HG02970 (cell line): ENCODE results near the gene PRORP.
"Not testable (repeated sequence)": the region's sequence is repeated elsewhere in the genome, so short reads cannot be mapped to it uniquely, and the experiment has no call there.

Experiments
- ATAC-seq: cut with Tn5 transposase; IDR thresholded peaks from one replicate; pipeline ENCODE4 v1.9.1; 2021; ENCODE audit warnings: mild to moderate bottlenecking, moderate library complexity, moderate number of reproducible peaks; ENCODE audit not compliant: unreplicated experiment, low FRiP score

PRORP gene

DNA sequence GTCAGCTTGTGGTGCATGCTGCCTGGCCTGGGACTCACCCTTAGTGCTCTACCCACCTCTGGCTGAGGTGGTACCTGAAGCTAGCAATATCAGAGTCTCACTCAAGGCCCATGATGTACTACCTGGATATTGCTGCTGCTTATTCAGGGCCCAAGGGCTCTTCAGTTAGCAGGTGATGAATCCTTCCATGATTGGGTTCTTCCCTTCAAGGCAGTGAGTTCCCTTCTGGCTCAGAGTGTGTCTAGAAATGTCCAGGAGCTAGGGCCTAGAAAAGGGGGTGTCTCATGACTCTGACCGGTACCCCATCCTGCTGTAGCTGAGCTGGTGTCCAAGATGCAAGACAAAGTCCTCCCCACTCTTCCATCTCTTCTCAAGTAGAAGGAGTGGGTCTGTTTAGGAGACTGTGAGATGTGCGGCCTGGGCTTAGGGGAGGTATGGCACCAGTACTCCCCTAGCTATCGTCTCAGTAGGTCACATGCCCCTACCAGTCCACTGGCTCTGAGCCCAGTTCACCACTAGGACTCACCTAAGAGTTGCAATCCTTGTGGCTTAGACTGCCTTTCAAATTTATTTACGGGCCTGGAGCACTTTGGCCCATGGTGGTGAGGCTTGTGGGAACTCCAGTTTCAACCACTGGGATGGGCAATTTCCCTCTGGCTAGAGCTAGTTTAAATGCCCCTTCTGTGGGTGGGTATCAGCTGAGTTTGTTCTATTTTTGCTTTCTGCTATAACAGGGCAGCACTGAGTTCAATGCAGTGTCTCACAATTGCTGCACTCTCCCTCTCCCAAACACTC lies 12.2 kb downstream of the PRORP start:
- ATAC-seq: no peak

- no peak for ATAC-seq
Measured at GRCh38 chr14:35138585-35138984, 16.2 kb downstream of the PRORP start.

DNA sequence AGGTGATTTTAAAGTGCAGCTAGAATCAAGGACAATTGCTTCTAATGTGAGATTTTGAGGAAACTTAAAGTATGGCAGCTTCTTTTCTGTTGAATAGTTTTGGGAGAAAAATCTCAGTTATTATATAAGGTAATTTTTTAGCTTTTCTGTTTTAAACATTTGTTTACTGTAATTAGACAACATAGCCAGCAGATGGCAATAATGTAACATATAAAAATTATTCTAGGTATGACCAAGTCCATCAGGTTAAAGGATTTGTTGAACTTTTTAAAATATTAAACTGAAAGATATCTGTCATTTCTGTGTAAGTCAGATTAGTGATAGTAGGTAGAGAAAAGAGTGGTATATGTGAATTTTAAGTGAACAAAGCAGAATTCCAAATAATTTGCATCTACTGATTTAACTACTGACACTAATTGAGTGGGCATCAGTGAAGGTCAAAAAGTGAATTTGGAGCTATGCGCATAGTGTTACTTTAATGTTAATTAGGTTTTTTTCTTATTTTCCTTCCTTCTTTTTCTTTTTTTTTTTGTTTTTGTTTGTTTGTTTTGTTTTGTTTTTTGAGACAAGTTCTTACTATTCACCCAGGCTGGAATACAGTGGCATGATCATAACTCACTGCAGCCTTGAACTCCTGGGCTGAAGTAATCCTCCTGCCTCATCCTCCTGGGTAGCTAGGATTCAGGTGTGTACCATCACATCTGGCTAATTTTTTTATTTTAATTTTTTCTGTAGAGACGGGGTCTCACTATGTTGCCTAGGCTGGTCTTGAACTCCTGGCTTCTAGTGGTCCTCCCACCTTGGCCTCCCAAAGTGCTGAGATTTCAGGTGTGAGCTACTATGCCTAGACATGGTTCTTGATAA lies 18.6 kb downstream of the PRORP start:
- ATAC-seq: no peak

DNA sequence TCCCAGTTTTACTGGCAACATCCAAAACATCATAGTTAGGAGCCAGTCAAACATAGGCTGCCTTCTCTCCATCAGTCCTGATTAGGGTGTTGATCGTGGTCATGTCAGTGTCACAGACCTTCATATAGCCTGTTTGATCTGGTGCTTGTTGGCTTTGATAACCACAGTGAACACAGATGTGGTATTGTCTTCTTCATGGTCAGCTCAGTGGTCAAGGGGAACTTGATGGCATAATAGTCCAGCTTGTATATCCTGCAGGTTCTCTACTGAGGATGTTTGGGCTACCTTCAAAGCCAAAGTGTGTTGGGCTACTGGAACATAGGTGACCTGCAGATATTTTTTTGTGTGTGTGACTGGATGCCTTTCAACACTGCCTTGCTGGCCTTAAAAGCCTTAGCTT lies 21.7 kb downstream of the PRORP start:
- ATAC-seq: no peak

DNA sequence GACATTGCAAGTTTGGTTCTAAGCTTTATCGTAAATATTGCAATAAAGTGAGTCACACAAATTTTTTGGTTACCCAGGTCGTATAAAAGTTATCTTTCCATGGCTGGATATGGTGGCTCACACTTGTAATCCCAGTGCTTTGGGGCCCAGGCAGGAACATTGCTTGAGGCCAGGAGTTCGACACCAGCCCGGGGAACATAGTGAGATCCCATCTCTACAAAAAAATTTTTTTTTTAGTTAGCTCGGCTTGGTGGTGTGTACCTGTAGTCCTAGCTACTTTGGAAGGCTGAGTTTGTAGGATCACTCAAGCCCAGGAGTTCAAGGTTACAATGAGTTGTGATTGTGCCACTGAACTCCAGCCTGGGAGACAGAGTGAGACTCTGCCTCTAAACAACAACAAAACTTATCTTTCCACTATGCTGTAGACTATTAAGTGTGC lies 24.4 kb downstream of the PRORP start:
- ATAC-seq: no peak

DNA sequence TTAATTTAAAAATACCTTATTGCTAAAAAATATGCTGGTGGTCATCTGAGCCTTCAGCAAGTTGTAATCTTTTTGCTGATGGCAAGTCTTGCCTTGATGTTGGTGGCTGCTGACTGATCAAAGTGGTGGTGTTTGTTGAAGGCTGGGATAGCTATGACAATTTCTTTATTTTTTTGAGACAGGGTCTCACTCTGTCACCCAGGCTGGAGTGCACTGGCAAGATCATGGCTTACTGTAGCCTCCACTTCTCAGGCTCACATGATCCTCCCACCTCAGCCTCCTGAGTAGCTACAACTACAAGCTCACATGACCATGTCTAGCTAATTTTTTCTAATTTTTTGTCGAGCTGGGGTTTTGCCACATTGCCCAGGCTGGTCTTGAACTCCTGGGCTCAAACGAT lies 24.8 kb downstream of the PRORP start:
- ATAC-seq: no peak

DNA sequence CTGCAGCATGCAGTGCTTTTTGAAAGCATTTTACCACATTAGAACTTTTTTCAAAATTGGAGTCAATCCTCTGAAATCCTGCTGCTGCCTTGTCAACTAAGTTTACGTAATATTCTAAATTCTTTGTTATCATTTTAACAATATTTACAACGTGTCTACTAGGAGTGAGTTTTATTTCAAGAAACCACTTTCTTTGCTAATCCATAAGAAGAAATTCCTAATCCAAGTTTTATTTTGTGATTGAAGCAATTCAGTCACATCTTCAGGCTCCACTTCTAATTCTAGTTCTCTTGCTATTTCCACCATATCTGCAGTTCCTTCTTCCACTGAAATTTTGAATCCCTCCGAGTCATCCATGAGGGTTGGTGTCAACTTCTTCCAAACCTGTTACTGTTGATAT lies 25.4 kb downstream of the PRORP start:
- no peak for ATAC-seq

DNA sequence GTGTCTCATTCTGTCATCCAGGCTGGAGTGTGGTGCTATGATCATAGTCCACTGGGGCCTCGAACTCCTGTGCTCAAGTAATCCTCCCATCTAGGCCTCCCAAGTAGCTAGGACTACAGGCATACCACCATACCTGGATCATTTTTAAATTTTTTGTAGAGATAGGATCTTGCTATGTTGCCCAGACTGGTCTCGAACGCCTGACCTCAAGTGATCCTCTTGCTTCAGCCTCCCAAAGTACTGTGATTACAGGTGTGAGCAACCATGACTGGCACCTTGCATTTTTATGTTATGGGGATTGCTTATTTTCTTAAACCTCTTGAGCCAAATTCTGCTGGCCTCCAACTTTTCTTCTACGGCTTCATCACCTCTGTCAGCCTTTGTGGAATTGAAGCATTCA lies 26.9 kb downstream of the PRORP start:
- no peak for ATAC-seq

GRCh38 chr14:35152531-35152930 lies 30.2 kb downstream of the PRORP start:
- ATAC-seq: not testable (repeated sequence)

DNA sequence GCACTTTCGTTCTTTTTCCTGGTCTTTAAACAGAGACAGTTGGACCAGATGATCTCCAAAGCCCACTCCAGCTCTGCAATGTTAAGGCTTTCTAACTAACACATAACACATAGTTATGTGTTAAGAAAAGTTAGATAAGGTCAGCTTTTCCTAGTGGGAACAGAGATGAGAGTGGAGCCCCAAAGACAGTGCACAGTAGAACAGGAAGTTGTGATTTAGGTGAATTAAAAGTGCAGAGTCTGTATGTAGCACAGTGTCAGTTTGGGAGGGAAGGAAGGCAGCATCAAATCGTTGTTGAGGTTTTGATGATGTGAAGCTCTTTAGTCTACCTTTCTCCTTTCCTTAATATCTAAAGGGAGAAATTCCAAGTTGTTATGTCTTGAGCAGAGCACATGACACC lies 31.7 kb downstream of the PRORP start:
- ATAC-seq: no peak

- no peak for ATAC-seq
Measured at GRCh38 chr14:35155962-35156361, 33.6 kb downstream of the PRORP start.

- no peak for ATAC-seq
Measured at GRCh38 chr14:35158491-35158890, 36.1 kb downstream of the PRORP start.

DNA sequence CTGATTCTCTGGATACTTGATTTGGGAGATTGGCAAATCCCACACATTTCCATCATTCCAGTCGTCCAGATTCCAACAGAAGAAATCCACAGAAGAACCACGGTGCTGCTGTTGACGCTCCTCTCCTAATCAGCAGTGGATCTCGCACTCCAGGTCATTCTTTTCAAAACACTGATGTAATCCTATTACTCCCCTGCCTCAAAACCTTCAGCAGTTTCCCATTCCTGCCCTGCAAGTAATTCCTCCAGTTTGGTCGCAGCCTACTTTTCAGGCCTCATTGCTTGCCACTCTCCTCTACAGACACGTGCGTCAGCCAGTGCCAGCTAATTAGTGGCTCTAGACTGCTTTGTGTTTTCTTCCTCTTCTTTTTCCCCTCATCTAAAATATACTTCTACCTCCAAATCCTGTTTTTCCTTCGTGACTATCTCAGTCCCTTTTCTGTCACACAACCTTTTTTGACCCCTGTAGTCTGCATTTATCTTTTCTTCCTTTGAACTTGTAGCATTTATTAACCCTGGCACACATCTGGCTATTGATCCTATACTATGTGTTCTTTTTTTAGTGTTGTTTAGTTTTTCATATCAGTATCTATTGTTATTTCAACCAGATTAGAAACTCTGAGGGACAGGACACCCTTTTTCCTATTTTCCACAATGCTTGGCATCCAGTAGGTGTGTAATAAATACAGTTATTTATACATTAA lies 36.8 kb downstream of the PRORP start:
- ATAC-seq: no peak

DNA sequence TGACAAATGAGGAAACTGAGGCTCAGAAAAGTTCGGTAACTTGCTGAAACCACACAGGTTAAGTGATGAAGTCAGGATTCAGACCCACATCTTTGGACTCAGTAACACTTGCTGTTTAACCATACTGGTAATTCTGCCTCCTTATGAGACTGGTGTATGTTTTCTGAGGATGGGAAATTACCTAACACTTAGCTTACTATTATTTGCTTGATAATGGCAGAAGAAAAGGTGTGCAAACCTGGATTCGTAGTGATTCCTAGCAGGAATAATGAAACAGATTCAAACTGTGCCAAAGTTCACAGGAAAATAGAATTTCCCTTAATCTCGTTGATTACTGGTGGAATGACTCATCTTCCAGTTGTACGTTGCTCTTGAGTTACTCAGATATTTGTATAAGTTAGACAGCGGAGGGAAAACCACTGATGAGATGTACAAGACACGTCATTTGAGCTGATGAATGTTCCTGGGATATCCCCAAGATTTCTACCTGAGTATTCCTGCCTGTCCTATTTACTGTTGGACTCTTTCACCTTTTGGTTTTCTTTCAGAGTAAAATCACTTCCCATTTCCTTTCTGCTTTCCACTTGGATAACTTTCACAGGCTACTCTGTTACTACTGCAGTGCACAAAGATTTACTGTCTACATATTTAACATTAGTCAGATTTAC lies 37.5 kb downstream of the PRORP start:
- no peak for ATAC-seq

DNA sequence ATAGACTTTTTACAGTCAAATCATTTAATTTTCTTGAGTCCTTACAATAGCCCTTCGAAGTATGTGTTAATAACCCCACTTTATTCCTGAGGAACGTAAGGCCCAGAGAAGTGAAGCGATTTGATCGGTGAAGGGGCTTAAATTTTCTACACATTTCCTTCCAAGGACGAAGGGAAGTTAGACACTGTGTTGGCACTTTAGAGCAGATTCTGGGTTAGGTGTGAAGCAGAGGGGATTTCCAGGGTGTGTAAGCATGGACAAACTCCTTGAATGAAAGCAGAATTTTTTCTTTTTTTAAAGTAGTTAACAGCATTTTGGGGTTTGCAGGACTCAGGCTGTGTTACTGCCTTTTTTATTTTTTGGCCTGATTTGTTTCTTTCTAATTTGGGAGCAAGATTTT lies 38.9 kb downstream of the PRORP start:
- ATAC-seq: no peak

- ATAC-seq: no peak
Measured at GRCh38 chr14:35163384-35163783, 41.0 kb downstream of the PRORP start.

GRCh38 chr14:35164849-35165248 lies 42.5 kb downstream of the PRORP start:
- no peak for ATAC-seq

- no peak for ATAC-seq
Measured at GRCh38 chr14:35167496-35167895, 45.1 kb downstream of the PRORP start.
